GM20000 (cell line): ENCODE results near the gene CHML.
"Not testable (repeated sequence)": the region's sequence is repeated elsewhere in the genome, so short reads cannot be mapped to it uniquely, and the experiment has no call there.

ENCODE experiments used
- DNase-seq: peaks from one replicate; pipeline ENCODE4 v3.0.0; 2012; ENCODE audit warnings: low spot score
- CTCF ChIP-seq: IDR thresholded peaks from 2 replicates; pipeline ENCODE4 v1.5.1; 2012; ENCODE audit warnings: mild to moderate bottlenecking, control low read depth; ENCODE audit errors: extremely low read depth, missing control alignments

CHML gene

GRCh38 chr1:241640149-241640866, at the start of gene CHML, which contains the start of gene OPN3:
Gene CHML, minus strand, starts transcription at chr1:241640369. Its CDS starts 4,603 bp downstream, at chr1:241635766.
Gene OPN3, minus strand, starts transcription at chr1:241640369. Its CDS starts 115 bp downstream, at chr1:241640254.
- peak; percentile 99 for DNase-seq
- no peak for TF ChIP-seq CTCF

GRCh38 chr1:241688940-241689368, 48.8 kb upstream of the CHML start:
- TF ChIP-seq CTCF, result no peak
- DNase-seq, result no peak

GRCh38 chr1:241684108-241684507, 43.9 kb upstream of the CHML start:
- no peak for TF ChIP-seq CTCF
- DNase-seq, result no peak

- no peak for DNase-seq
- no peak for TF ChIP-seq CTCF
Measured at GRCh38 chr1:241682921-241683320, 42.8 kb upstream of the CHML start.

GRCh38 chr1:241681861-241682448, 41.8 kb upstream of the CHML start:
- DNase-seq, result not testable (repeated sequence)

GRCh38 chr1:241679961-241680360, 39.8 kb upstream of the CHML start:
- TF ChIP-seq CTCF, result no peak
- no peak for DNase-seq

- TF ChIP-seq CTCF, result no peak
- no peak for DNase-seq
Measured at GRCh38 chr1:241679404-241679803, 39.2 kb upstream of the CHML start.
